Fibroblast of peridontal ligament (primary cell): ENCODE data around the gene EXOC4.
"Not testable (repeated sequence)": the region's sequence is repeated elsewhere in the genome, so short reads cannot be mapped to it uniquely, and the experiment has no call there.

ENCODE experiments used
- DNase-seq: peaks from one replicate; pipeline ENCODE4 v3.0.0-alpha.2; 2010; ENCODE audit errors: extremely low read depth

The EXOC4 gene

GRCh38 chr7:133252858-133253518 is at the start of gene EXOC4:
Gene EXOC4, plus strand, starts transcription at chr7:133253078.
- DNase-seq = peak; percentile 99

GRCh38 chr7:133203490-133203889 is 49.4 kb upstream of the EXOC4 start:
- DNase-seq = no peak

DNA sequence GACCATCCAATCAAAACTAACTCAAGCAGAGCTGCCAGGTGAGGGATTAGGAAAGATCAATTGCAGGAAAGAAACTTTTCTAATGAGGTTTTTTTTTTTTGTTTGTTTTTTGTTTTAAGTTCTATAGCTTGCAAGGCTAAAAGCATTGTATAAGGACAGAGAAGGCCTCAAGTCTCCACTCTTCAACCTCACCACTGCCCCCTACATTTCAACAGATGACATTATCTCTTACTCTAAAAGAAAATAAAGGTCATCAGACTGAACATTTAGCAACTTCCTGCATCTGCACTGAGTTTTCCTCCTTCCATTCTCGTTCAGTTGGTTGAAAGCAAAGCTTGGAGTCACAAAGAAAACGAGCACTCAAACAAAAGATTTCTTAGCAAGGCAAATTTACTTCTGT is 45.2 kb upstream of the EXOC4 start:
- peak; percentile 23 for DNase-seq

DNA sequence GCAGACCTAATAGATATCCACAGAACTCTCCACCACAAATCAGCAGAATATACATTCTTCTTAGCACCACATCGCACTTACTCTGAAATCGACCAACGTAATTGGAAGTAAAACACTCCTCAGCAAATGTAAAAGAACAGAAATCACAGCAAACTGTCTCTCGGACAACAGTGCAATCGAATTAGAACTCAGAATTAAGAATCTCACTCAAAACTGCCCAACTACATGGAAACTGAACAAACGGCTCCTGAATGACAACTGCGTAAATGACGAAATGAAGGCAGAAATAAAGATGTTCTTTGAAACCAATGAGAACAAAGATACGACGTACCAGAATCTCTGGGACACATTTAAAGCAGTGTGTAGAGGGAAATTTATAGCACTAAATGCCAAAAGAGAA is 42.1 kb upstream of the EXOC4 start:
- DNase-seq = not testable (repeated sequence)

DNA sequence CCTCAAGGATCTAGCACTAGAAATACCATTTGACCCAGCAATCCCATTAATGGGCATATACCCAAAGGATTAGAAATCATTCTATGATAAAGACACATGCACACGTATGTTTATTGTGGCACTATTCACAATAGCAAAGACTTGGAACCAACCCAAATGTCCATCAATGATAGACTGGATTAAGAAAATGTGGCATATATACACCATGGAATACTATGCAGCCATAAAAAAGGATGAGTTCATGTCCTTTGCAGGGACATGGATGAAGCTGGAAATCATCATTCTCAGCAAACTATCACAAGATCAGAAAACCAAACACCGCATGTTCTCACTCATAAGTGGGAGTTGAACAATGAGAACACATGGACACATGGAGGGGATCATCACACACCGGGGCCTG is 39.1 kb upstream of the EXOC4 start:
- not testable (repeated sequence) for DNase-seq

DNA sequence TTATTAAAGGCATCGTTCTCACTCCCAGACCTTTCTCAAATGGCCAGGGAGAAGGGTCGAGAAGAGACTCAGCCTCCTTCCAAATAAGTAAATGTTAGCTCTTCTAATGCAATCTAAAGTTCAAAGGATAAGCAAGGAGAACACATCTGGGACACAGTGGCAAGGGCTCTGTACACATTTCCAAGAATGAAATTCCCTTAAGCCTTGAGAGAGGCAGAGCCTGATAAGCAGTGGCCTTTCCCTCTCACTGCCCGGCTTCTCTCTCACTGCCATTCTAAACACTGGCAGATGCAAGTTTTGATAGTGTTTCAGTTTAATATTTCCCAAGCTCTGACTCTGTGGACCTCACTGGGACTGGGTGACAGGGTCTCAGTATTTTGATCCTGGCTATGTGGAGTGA is 35.1 kb upstream of the EXOC4 start:
- no peak for DNase-seq

DNA sequence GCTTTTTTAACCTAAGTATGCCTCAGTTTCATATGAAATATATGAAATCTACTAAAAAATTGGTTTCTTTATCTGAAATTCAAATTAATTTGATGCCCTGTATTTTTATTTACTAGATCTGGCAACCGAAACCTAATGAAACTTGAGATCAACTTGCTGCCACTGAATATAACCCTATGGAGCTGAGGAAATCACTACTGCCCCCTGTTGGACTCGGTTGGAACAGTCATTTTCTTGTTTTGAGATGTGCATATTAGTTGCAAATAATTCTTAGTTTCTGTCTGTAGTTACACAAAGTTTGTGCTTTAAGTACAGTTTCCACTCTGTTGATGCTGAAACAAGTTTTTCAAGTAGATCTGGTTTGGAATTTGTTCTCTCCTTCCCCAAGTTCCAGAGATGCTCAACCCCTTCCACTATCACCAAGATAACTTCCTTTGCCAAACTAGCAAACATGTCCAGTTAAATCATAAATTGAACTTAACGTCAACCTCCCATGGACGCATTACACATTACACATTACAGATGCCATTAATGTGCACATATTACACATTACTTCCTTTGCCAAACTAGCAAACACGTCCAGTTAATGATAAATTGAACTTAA is 22.2 kb upstream of the EXOC4 start:
- peak; percentile 79 for DNase-seq

- no peak for DNase-seq
Observed at GRCh38 chr7:133233142-133233541, 19.7 kb upstream of the EXOC4 start.

- DNase-seq = no peak
Observed at GRCh38 chr7:133234961-133235875, 17.7 kb upstream of the EXOC4 start.

GRCh38 chr7:133237545-133237944 is 15.3 kb upstream of the EXOC4 start:
- no peak for DNase-seq

DNA sequence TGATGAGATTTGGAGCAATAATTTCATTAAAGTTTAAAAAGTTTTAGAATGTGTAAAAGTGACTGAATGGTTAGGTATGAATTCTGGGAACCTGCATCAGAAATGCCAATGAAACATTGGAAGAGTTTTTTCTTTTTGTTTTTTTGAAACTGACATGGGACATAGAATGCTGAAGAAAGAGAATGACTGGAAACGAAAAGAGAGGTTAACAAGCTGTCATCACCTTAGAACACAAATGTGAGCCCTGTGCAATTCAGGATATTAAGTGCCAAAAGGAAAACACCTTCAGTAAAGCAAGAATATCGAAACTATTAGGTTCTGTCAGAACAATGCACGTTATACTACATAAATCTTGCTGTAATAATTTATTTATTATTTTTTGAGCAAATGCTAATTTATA is 12.6 kb upstream of the EXOC4 start:
- DNase-seq = no peak

DNA sequence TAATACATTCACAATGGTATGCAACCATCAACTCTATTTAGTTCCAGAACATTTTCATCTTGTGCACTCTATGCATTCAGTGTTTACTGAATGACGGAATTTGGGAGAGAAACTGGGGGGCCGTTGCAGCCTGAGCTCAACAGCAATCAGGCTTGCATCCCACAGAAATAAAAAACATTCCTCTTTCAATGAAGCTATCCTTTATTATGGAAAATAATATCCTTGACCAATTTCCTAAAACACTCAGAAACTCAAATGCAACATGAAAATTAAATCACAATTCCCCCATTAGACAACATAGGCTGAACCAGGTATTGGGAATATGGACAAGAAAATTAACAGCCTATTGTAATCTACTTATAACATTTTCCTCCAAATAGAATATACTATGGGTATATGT is 6.3 kb upstream of the EXOC4 start:
- DNase-seq = no peak

DNA sequence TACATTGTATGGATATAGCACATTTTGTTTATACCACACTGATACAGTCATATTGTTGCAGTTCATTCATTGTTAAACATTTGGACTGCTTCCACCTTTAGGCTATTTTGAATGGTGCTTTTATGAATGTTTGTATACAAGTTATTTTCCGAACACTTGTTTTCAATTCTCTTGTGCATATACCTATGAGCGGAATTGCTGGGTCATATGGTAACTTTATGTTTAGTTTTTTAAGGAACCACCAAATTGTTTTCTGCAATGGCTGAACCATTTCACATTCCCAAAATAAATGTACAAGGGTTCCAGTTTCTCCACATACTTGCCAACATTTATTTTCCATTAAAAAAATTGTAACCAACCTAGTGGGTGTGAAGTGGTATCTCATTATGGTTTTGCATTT is 4.0 kb upstream of the EXOC4 start:
- DNase-seq = no peak

DNA sequence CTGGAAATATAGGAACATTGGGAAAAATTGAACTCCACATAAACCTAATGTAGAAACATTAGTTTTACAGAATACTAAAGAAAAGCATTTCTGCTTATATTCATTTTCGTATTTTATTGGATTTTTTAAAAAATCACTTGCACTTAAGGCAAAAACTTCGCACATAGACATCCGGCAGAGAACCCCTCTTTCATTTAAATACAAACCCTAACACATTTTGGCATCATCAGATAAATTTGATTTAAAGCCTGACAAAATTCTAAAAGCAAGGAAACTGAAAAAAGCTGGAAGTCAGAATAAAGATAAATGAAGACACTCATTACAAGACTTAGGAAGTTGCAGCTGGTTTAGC is 396 bp upstream of the EXOC4 start:
- DNase-seq = no peak

DNA sequence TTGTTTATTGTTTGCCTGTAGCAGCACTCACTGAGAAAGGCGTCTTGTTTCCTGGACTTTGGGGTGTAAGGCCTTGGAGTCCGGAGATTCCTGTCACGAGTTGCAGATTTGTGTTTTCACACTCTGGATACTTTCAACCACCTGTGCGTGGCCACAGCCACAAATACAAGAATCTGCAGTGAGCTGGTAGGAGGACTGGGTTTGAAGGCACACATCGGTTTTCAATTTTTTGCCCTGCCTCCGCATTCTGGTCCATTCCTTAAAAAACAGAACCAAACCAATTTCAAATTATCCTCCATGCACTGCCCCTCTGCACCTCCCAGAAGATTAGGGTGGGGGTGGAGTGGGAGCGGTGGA is 619 bp downstream of the EXOC4 start:
- DNase-seq = peak; percentile 19

DNA sequence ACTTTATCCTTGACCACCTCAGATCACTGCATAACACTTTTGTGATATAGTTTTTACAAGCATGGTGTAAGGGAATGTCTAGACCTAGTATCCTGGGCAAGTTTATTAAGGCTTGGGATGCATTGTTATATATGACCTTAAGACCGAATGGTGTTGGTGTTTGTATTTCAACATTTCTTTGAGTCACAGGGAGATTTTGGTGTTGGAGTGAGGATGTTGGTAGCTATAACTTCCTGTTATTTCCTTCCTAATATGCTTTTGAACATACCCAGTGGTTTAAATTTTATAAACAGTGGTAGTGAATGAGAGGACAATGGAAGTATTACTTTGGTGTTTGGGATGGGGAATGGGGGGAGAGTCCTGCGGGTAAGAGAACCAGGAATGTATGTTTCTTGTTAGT is 2.6 kb downstream of the EXOC4 start:
- DNase-seq = no peak

GRCh38 chr7:133258174-133258573 is 5.3 kb downstream of the EXOC4 start:
- no peak for DNase-seq

- DNase-seq = no peak
Observed at GRCh38 chr7:133265821-133266220, 12.9 kb downstream of the EXOC4 start.

DNA sequence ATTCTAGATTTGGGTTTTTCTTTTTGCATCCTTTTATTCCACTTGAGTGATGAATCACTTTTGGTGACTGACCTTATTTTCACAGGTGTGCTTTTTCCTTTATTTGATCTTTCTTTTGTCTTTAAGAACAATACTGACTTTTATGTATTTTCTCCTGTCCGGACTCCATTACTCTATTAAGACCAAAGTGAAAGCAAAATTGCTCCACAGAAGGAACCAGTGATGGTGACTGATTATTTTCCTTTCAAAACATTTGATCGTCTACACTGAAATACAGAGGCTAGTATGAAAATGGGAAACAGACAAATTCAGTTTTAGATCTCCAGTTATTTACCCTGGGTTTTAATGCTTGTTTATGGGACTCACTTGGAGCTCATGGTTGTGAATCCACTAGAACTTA is 15.5 kb downstream of the EXOC4 start:
- DNase-seq = no peak

GRCh38 chr7:133272336-133272735 is 19.5 kb downstream of the EXOC4 start:
- no peak for DNase-seq

GRCh38 chr7:133273227-133273626 is 20.3 kb downstream of the EXOC4 start:
- DNase-seq = no peak

DNA sequence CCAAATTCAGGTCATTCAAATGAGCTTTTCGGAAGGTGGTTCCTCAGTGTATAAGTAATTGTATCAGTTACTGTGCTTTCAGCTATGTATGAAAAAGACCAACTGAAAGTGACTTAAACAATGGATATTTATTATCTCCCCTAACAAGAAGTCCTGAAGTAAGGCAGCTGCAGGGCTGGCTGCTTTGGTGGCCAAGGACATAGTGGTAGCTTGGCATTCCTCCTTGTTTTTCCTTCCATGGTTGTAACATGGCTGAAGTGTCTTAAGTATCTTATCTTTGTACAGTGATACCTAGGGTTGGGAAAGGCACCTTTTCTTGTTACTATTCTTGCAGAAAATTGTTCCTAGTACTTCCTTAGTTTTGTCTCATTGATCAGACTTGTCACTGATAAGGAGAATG is 21.4 kb downstream of the EXOC4 start:
- DNase-seq = no peak

GRCh38 chr7:133275008-133275407 is 22.1 kb downstream of the EXOC4 start:
- no peak for DNase-seq
